ENCODE data around the gene TEF.
"Not testable (repeated sequence)": the region's sequence is repeated elsewhere in the genome, so short reads cannot be mapped to it uniquely, and the experiment has no call there.

Gene TEF

GRCh38 chr22:41382098-41382578 is 396 bp downstream of the TEF start:
- peaks cover 9% of the 10 kb centered on the region for H3K36me3 Mint-ChIP-seq (ENCODE audit: low read depth)
- H3K27ac Mint-ChIP-seq = peak overlapping the region; percentile 98
- intact Hi-C loops (cut with micrococcal nuclease) = loop anchor here (5.0 kb wide), 1 partner anchor 95 kb away; the partner anchor contains the start of gene RANGAP1
- peaks cover 7% of the 10 kb centered on the region for H3K27me3 Mint-ChIP-seq
- H3K9me3 Mint-ChIP-seq = no peaks in the 10 kb centered on the region
- peak overlapping the region; percentile 91 for H3K4me3 Mint-ChIP-seq
- peaks cover 37% of the 10 kb centered on the region for H3K4me1 Mint-ChIP-seq (ENCODE audit: low read depth)

GRCh38 chr22:41382610-41383009 is 868 bp downstream of the TEF start:
- peaks cover 14% of the 10 kb centered on the region for H3K36me3 Mint-ChIP-seq (ENCODE audit: low read depth)
- intact Hi-C loops (cut with micrococcal nuclease) = loop anchor here (5.0 kb wide), 1 partner anchor 95 kb away; the partner anchor contains the start of gene RANGAP1
- peaks cover 7% of the 10 kb centered on the region for H3K27me3 Mint-ChIP-seq
- no peaks in the 10 kb centered on the region for H3K9me3 Mint-ChIP-seq
- H3K4me3 Mint-ChIP-seq = peak overlapping the region; percentile 91
- peaks cover 33% of the 10 kb centered on the region for H3K4me1 Mint-ChIP-seq (ENCODE audit: low read depth)
- peak overlapping the region; percentile 98 for H3K27ac Mint-ChIP-seq

- H3K27me3 Mint-ChIP-seq = peaks cover 7% of the 10 kb centered on the region
- H3K36me3 Mint-ChIP-seq (ENCODE audit: low read depth) = peaks cover 18% of the 10 kb centered on the region
- H3K27ac Mint-ChIP-seq = no peak overlapping the region
- intact Hi-C loops (cut with micrococcal nuclease) = loop anchor here (5.0 kb wide), 1 partner anchor 96 kb away; the partner anchor contains the start of gene RANGAP1
- H3K9me3 Mint-ChIP-seq = no peaks in the 10 kb centered on the region
- peak overlapping the region; percentile 91 for H3K4me3 Mint-ChIP-seq
- peaks cover 29% of the 10 kb centered on the region for H3K4me1 Mint-ChIP-seq (ENCODE audit: low read depth)
These were observed 1.3 kb downstream of the TEF start for GRCh38 chr22:41383085-41383484.

- no peak overlapping the region for H3K4me3 Mint-ChIP-seq
- no peaks in the 10 kb centered on the region for H3K9me3 Mint-ChIP-seq
- H3K4me1 Mint-ChIP-seq (ENCODE audit: low read depth) = peaks cover 29% of the 10 kb centered on the region
- H3K27ac Mint-ChIP-seq = no peak overlapping the region
- intact Hi-C loops (cut with micrococcal nuclease) = loop anchor here (5.0 kb wide), 1 partner anchor 97 kb away; the partner anchor contains the start of gene RANGAP1
- H3K27me3 Mint-ChIP-seq = peaks cover 3% of the 10 kb centered on the region
- peaks cover 29% of the 10 kb centered on the region for H3K36me3 Mint-ChIP-seq (ENCODE audit: low read depth)
These were observed 2.4 kb downstream of the TEF start for GRCh38 chr22:41384128-41384527.

GRCh38 chr22:41387341-41387740 is 5.6 kb downstream of the TEF start:
- H3K36me3 Mint-ChIP-seq (ENCODE audit: low read depth) = peaks cover 43% of the 10 kb centered on the region
- peaks cover 19% of the 10 kb centered on the region for H3K4me1 Mint-ChIP-seq (ENCODE audit: low read depth)
- H3K9me3 Mint-ChIP-seq = no peaks in the 10 kb centered on the region
- intact Hi-C loops (cut with micrococcal nuclease) = no loop called here
- no peak overlapping the region for H3K4me3 Mint-ChIP-seq
- peaks cover 3% of the 10 kb centered on the region for H3K27me3 Mint-ChIP-seq
- H3K27ac Mint-ChIP-seq = no peak overlapping the region

- intact Hi-C loops (cut with micrococcal nuclease) = no loop called here
- Mint-ChIP-seq H3K4me1 (ENCODE audit: low read depth) (no peaks in the 10 kb centered on the region), H3K9me3 (no peaks in the 10 kb centered on the region), H3K4me3 (no peak overlapping the region), H3K36me3 (ENCODE audit: low read depth) (peaks cover 68% of the 10 kb centered on the region), H3K27me3 (no peaks in the 10 kb centered on the region), H3K27ac (no peak overlapping the region)
These were observed 12.2 kb downstream of the TEF start for GRCh38 chr22:41394012-41394356.

- Mint-ChIP-seq H3K9me3 (no peaks in the 10 kb centered on the region), H3K4me1 (ENCODE audit: low read depth) (no peaks in the 10 kb centered on the region), H3K27ac (no peak overlapping the region), H3K4me3 (no peak overlapping the region), H3K36me3 (ENCODE audit: low read depth) (peaks cover 55% of the 10 kb centered on the region), H3K27me3 (no peaks in the 10 kb centered on the region)
- intact Hi-C loops (cut with micrococcal nuclease) = no loop called here
These were observed 13.9 kb downstream of the TEF start for GRCh38 chr22:41395531-41396240.

- Mint-ChIP-seq H3K27ac (no peak overlapping the region), H3K4me3 (no peak overlapping the region), H3K4me1 (ENCODE audit: low read depth) (no peaks in the 10 kb centered on the region), H3K9me3 (no peaks in the 10 kb centered on the region), H3K27me3 (no peaks in the 10 kb centered on the region), H3K36me3 (ENCODE audit: low read depth) (peaks cover 47% of the 10 kb centered on the region)
- intact Hi-C loops (cut with micrococcal nuclease) = no loop called here
These were observed 15.5 kb downstream of the TEF start for GRCh38 chr22:41397143-41397811.

- H3K9me3 Mint-ChIP-seq = no peaks in the 10 kb centered on the region
- peaks cover 6% of the 10 kb centered on the region for H3K4me1 Mint-ChIP-seq (ENCODE audit: low read depth)
- H3K36me3 Mint-ChIP-seq (ENCODE audit: low read depth) = peaks cover 44% of the 10 kb centered on the region
- H3K27me3 Mint-ChIP-seq = no peaks in the 10 kb centered on the region
- H3K4me3 Mint-ChIP-seq = no peak overlapping the region
- intact Hi-C loops (cut with micrococcal nuclease) = no loop called here
- no peak overlapping the region for H3K27ac Mint-ChIP-seq
These were observed 17.2 kb downstream of the TEF start for GRCh38 chr22:41398921-41399320.

- Mint-ChIP-seq H3K27me3 (no peaks in the 10 kb centered on the region), H3K4me1 (ENCODE audit: low read depth) (peaks cover 6% of the 10 kb centered on the region), H3K27ac (no peak overlapping the region), H3K36me3 (ENCODE audit: low read depth) (peaks cover 13% of the 10 kb centered on the region), H3K4me3 (no peak overlapping the region), H3K9me3 (no peaks in the 10 kb centered on the region)
- intact Hi-C loops (cut with micrococcal nuclease) = loop anchor here (10.0 kb wide), 1 partner anchor 193 kb away; no protein-coding TSS in a partner anchor
These were observed 20.3 kb downstream of the TEF start for GRCh38 chr22:41401781-41402648.

GRCh38 chr22:41402851-41403250 is 21.1 kb downstream of the TEF start:
- H3K4me3 Mint-ChIP-seq; H3K4me1 Mint-ChIP-seq (ENCODE audit: low read depth); H3K9me3 Mint-ChIP-seq; H3K36me3 Mint-ChIP-seq (ENCODE audit: low read depth); H3K27me3 Mint-ChIP-seq; H3K27ac Mint-ChIP-seq: not testable (repeated sequence)
- intact Hi-C loops (cut with micrococcal nuclease) = loop anchor here (10.0 kb wide), 1 partner anchor 192 kb away; no protein-coding TSS in a partner anchor

- no peak overlapping the region for H3K4me3 Mint-ChIP-seq
- no peaks in the 10 kb centered on the region for H3K36me3 Mint-ChIP-seq (ENCODE audit: low read depth)
- H3K27me3 Mint-ChIP-seq = no peaks in the 10 kb centered on the region
- peaks cover 6% of the 10 kb centered on the region for H3K4me1 Mint-ChIP-seq (ENCODE audit: low read depth)
- no peaks in the 10 kb centered on the region for H3K9me3 Mint-ChIP-seq
- H3K27ac Mint-ChIP-seq = no peak overlapping the region
- intact Hi-C loops (cut with micrococcal nuclease) = loop anchor here (2.0 to 10.0 kb wide), 3 partner anchors 113 to 191 kb away; no protein-coding TSS in a partner anchor
These were observed 22.0 kb downstream of the TEF start for GRCh38 chr22:41403532-41404318.

GRCh38 chr22:41405588-41405987 is 23.8 kb downstream of the TEF start:
- no peaks in the 10 kb centered on the region for H3K27me3 Mint-ChIP-seq
- no peak overlapping the region for H3K27ac Mint-ChIP-seq
- H3K36me3 Mint-ChIP-seq (ENCODE audit: low read depth) = no peaks in the 10 kb centered on the region
- peaks cover 6% of the 10 kb centered on the region for H3K4me1 Mint-ChIP-seq (ENCODE audit: low read depth)
- no peak overlapping the region for H3K4me3 Mint-ChIP-seq
- H3K9me3 Mint-ChIP-seq = no peaks in the 10 kb centered on the region
- intact Hi-C loops (cut with micrococcal nuclease) = loop anchor here (2.0 to 10.0 kb wide), 3 partner anchors 111 to 189 kb away; no protein-coding TSS in a partner anchor

Data from dendritic cell treated with granulocyte-macrophage colony-stimulating factor and Interleukin-4, amounts not matched to agents 40 ng/mL and 50 ng/mL, for 4 days (primary cell).